Heart left ventricle (tissue), 13 donors: ENCODE data around the gene CUX1.

Experiments
- POLR2A ChIP-seq, 2 donors: fragments of 450-650 bp; IDR thresholded peaks; one replicate each; pipeline ENCODE4 v1.6.1; 2017; ENCODE audit warnings: antibody characterized with exemption in 2 of 2, mild to moderate bottlenecking in 2 of 2, moderate library complexity in 2 of 2
- TF ChIP-seq, protein P1 (sequence below), 12 donors: fragments of 200-600 bp; sonication (generic) in 4 of 12; IDR thresholded peaks; one replicate each; pipeline versions ENCODE4 v1.5.0 to v1.8.0; 2018 to 2022; ENCODE audit warnings: antibody characterized with exemption in 12 of 12, mild to moderate bottlenecking in 5 of 12
- donor health status: ischemic (EF 13 %, LVEDD 7.1; RV severe dilation, severe dysfunction).
- donor health status: DM: no; HTN: yes; CAD: no.
- donor health status: DM: no; HTN: no; CAD: no.
- donor health status: ischemic (EF 25% LVEDD 6.9; RV normal size, moderate dysfunction).
- donor health status: ischemic (EF 25% LVEDD 5.7; RV mildly dilated, moderate dysfunction).
- donor health status: ischemic (EF 35%, LVEDD 5.7; RV mildly dilated, moderate dysfunction).
- donor health status: nonischemic (EF 11% LVEDD 7.7; RV severe dilation, severe dysfunction).
- donor health status: DM: yes; HTN: yes; CAD: no.
- donor health status: PGD.
- donor health status: ischemic (EF 29% LVEDD 5.4; RV normal size, mild dysfunction).
- donor health status: nonischemic (EF 23%, LVEDD 6.1; RV moderate dilation, normal function).

DNA sequence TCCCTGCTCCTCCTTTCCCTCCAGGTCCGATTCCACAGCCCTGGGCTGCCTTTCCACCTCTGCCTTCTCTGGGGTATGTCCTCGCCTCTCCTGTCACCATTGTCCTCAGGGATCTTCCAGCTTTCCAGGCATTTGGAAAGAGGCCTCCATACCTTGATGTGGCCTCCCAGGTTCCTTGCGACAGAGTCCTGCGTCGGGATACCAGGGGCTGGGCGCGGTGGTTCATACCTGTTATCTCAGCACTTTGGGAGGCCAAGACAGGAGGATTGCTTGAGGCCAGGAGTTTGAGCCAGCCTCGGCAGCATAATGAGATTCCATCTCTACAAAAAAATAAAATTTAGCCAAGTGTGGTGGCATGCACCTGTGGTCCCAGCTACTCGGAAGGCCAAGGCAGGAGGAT, 171.1 kb downstream of the CUX1 start:
- TF ChIP-seq, protein P1, sequence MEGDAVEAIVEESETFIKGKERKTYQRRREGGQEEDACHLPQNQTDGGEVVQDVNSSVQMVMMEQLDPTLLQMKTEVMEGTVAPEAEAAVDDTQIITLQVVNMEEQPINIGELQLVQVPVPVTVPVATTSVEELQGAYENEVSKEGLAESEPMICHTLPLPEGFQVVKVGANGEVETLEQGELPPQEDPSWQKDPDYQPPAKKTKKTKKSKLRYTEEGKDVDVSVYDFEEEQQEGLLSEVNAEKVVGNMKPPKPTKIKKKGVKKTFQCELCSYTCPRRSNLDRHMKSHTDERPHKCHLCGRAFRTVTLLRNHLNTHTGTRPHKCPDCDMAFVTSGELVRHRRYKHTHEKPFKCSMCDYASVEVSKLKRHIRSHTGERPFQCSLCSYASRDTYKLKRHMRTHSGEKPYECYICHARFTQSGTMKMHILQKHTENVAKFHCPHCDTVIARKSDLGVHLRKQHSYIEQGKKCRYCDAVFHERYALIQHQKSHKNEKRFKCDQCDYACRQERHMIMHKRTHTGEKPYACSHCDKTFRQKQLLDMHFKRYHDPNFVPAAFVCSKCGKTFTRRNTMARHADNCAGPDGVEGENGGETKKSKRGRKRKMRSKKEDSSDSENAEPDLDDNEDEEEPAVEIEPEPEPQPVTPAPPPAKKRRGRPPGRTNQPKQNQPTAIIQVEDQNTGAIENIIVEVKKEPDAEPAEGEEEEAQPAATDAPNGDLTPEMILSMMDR (IDR thresholded peaks at IDR 0.05), result no peak
- TF ChIP-seq POLR2A (IDR thresholded peaks at IDR 0.05), result no peak
